PFSK-1 (cell line): ENCODE data around the gene CDH1.

Experiments
- POLR2AphosphoS5 ChIP-seq: IDR thresholded peaks from 2 replicates; pipeline ENCODE4 v1.6.1; 2012; ENCODE audit warnings: low read depth, mild to moderate bottlenecking, control low read depth, low read length, moderate library complexity
- SIN3A ChIP-seq: IDR thresholded peaks from 2 replicates; pipeline ENCODE4 v1.6.1; 2012; ENCODE audit warnings: mild to moderate bottlenecking, low read length, moderate library complexity, borderline replicate concordance; ENCODE audit not compliant: insufficient read depth
- TAF1 ChIP-seq: IDR thresholded peaks from 2 replicates; pipeline ENCODE4 v1.6.1; 2012; ENCODE audit warnings: low read length, control low read depth, borderline replicate concordance; ENCODE audit not compliant: insufficient read depth

- TF ChIP-seq SIN3A (no peak), POLR2AphosphoS5 (no peak), TAF1 (no peak)
These were observed 146.6 kb downstream of the CDH1 start for GRCh38 chr16:68883685-68884084.
